Dermis lymphatic vessel endothelial cell (primary cell): ENCODE data around the gene RAD51D. TPM values are rescaled to one million over a fixed set of nuclear protein-coding genes. Genes with fewer than 3 reads are reported as not detected.

ENCODE experiments used
- total RNA-seq: library from RNA; depleted of rRNA; stranded (reverse); fragments of >200 nt; gene quantifications from 2 replicates; pipeline ENCODE4 v1.2.1, GENCODE V29; 2014

The RAD51D gene
- 9.0 and 9.6 TPM in 2 replicates for total RNA-seq

DNA sequence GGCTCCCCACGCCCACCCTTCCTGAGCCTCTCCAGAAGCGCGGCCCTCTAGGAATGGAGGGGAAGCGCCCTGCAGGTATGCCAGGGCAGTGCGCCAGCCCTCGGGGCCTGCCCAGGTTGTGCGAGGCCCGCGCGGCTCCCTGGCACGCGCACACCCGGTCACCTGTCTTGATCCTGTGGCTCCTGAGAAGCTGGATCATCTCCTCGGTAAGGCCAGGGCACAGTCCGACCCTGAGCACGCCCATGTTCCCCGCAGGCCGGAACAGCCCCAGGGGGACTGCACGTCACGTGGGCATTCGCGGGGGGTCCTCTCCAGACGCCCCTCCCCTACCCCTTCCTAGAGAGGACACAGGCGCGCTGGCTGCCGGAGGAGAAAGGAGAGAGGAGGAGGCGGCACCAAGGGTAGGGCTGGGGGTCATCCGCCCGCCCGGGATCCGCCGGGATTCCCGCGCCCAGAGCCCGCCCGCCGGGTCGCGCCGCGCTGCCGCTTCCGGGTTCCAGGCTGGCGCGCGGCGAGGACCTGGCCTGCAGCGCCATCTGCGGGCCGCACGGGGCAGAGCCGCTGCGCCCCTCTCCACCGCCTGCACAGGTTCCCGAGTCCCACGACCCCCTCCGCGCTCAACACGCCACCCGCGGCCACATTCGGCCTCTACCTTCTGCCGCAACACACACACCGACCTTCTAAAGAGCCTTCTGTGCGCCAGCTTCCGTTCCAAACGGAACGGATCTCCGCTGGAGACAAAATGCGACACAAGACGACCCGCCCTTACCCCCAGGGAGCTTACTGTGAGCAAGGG lies at the start of gene RAD51D:
TSS of gene RAD51D (minus strand) at position 491 of the 796 bp plus-strand sequence. CDS start at position 244, 247 bp downstream.

GRCh38 chr17:35147375-35147905 lies 27.8 kb upstream of the RAD51D start, which contains the start of gene UNC45B:
TSS of gene UNC45B (plus strand) at chr17:35147817. CDS start at chr17:35148264, 447 bp downstream.

DNA sequence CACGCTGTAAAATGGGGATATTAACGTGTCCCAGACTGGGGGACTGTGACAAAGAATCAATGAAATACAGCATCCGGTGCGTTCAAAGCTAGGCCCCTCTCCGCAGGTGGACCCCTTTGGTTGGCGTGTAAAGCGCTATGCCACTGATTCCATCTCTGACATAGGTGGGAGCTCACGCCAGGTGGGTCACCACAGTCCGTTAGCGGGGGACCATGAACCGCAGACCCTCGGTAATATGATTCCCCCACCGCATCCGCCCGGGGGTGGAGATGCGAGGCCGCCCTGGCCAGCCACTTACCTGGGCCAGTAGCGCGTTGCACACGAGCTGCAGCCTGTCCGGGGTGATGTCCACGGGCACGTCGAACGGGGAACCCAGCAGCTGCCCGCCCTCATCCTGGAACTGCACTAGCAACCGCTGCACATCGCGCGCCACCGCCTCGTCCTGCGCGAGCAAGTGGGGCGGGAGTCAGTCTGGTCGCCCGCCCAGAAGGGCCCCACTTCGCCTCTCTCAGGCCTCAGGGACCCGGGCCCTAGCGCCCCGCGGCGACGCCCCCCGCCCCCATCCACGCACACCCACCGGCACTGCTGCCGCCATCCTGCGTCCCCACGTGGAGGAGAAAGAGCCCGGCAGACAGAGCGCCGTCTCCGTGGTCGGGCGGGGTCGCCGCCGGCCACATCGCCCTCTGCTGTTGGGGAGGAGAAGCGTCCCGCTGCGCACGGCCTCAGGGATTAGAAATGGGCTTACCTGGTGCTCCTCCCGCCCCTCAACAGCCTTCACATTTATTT lies 22.2 kb upstream of the RAD51D start, which contains the start of gene NLE1:
TSS of gene NLE1 (minus strand) at position 623 of the 786 bp plus-strand sequence. CDS start at position 595, 28 bp downstream.

GRCh38 chr17:35121315-35121714 lies 1.7 kb upstream of the RAD51D start, which contains the start of gene FNDC8:
TSS of gene FNDC8 (plus strand) at chr17:35121615. CDS start at chr17:35121694, 79 bp downstream.

GRCh38 chr17:35063514-35064223 lies 56.0 kb downstream of the RAD51D start, which contains the start of gene RFFL:
TSS of gene RFFL (minus strand) at chr17:35063707. CDS start at chr17:35026553, 37,154 bp downstream.

Other genes with a start within 250 kb of the RAD51D start
- 0.76 and 0.77 TPM in 2 replicates for gene CCT6B, start 158.4 kb downstream of the RAD51D start, total RNA-seq
- gene ZNF830, start 158.3 kb downstream of the RAD51D start, total RNA-seq = 10.2 and 15.5 TPM in 2 replicates
- gene LIG3, start 139.3 kb downstream of the RAD51D start, total RNA-seq = 17.8 and 21.1 TPM in 2 replicates
- gene RFFL, start 56.2 kb downstream of the RAD51D start, total RNA-seq = 6.6 and 7.2 TPM in 2 replicates
- gene FNDC8, start 1.8 kb upstream of the RAD51D start, total RNA-seq = not detected in 2 replicates
- gene NLE1, start 22.4 kb upstream of the RAD51D start, total RNA-seq = 8.2 and 15.6 TPM in 2 replicates
- not detected in 2 replicates for gene UNC45B, start 28.0 kb upstream of the RAD51D start, total RNA-seq
- gene SLC35G3, start 74.5 kb upstream of the RAD51D start, total RNA-seq = not detected in 2 replicates
- gene SLFN5, start 123.2 kb upstream of the RAD51D start, total RNA-seq = 30.9 and 52.0 TPM in 2 replicates